Measurements from ENCODE around the gene PDE1A. TPM values are rescaled to one million over a fixed set of nuclear protein-coding genes. Genes with fewer than 3 reads are reported as not detected.

PDE1A gene
- total RNA-seq, 4 donors from 2014 or later, result 0.75 to 8.1 (median 3.8) TPM

GRCh38 chr2:182436252-182436651, 9.4 kb upstream of the PDE1A start:
- H3K4me3 ChIP-seq, result no peak overlapping the region
- no peak overlapping the region for H3K27ac ChIP-seq
- no peaks in the 10 kb centered on the region for H3K9me3 ChIP-seq
- TF ChIP-seq CTCF (IDR thresholded peaks at IDR 0.05), result no peak
- no peak for TF ChIP-seq EP300 (IDR thresholded peaks at IDR 0.05; ENCODE audit: low read depth)
- TF ChIP-seq POLR2AphosphoS5 (IDR thresholded peaks at IDR 0.05), result no peak
- 80 to 86% methylated on average over 1 of the region's 1 CpG for WGBS, 2 donors (ENCODE audit: low coverage in 1 of 2)
- intact Hi-C loops (cut with DNase I; ENCODE audit: low total_unique reads), result no loop called here
- no peaks in the 10 kb centered on the region for H3K27me3 ChIP-seq
- H3K36me3 ChIP-seq, result no peaks in the 10 kb centered on the region
- no peaks in the 10 kb centered on the region for H3K4me1 ChIP-seq
- in situ Hi-C loops (cut with MboI; ENCODE audit: low pct_ligation_motif_present in 1 of 4, low pct_unique_long_range_greater_than_20kb in 1 of 4, low sequenced_read_pairs in 3 of 4), result no loop called here
- no peak for DNase-seq

GRCh38 chr2:182435754-182436153, 8.9 kb upstream of the PDE1A start:
- in situ Hi-C loops (cut with MboI; ENCODE audit: low pct_ligation_motif_present in 1 of 4, low pct_unique_long_range_greater_than_20kb in 1 of 4, low sequenced_read_pairs in 3 of 4), result no loop called here
- no peaks in the 10 kb centered on the region for H3K36me3 ChIP-seq
- 58 to 86% methylated on average over 1 of the region's 1 CpG for WGBS, 2 donors (ENCODE audit: low coverage in 1 of 2)
- H3K27ac ChIP-seq, result no peak overlapping the region
- H3K9me3 ChIP-seq, result no peaks in the 10 kb centered on the region
- TF ChIP-seq EP300 (IDR thresholded peaks at IDR 0.05; ENCODE audit: low read depth) (no peak), CTCF (IDR thresholded peaks at IDR 0.05) (no peak), POLR2A (IDR thresholded peaks at IDR 0.05) (no peak)
- DNase-seq, result no peak
- H3K4me1 ChIP-seq, result no peaks in the 10 kb centered on the region
- intact Hi-C loops (cut with DNase I; ENCODE audit: low total_unique reads), result no loop called here
- H3K4me3 ChIP-seq, result no peak overlapping the region
- H3K27me3 ChIP-seq, result no peaks in the 10 kb centered on the region

- WGBS, 2 donors (ENCODE audit: low coverage in 1 of 2), result 94 to 100% methylated on average over 1 of the region's 1 CpG
Measured at GRCh38 chr2:182432051-182432450, 5.2 kb upstream of the PDE1A start.

GRCh38 chr2:182428476-182428875, 1.6 kb upstream of the PDE1A start:
- Histone ChIP-seq H3K4me1 (peaks cover 0 to 15% (median 0%) of the 10 kb centered on the region in 4 donors), H3K27me3 (no peaks in the 10 kb centered on the region), H3K27ac (no peak overlapping the region), H3K36me3 (no peaks in the 10 kb centered on the region), H3K9me3 (no peaks in the 10 kb centered on the region), H3K4me3 (no peak overlapping the region)
- intact Hi-C loops (cut with DNase I; ENCODE audit: low total_unique reads), result no loop called here
- in situ Hi-C loops (cut with MboI; ENCODE audit: low pct_ligation_motif_present in 1 of 4, low pct_unique_long_range_greater_than_20kb in 1 of 4, low sequenced_read_pairs in 3 of 4), result no loop called here
- TF ChIP-seq CTCF (IDR thresholded peaks at IDR 0.05) (no peak), POLR2AphosphoS5 (IDR thresholded peaks at IDR 0.05) (no peak), EP300 (IDR thresholded peaks at IDR 0.05; ENCODE audit: low read depth) (no peak), POLR2A (IDR thresholded peaks at IDR 0.05) (no peak)
- WGBS, 2 donors (ENCODE audit: low coverage in 1 of 2), result 80 to 89% methylated on average over 1 of the region's 1 CpG
- DNase-seq, result no peak

More at GRCh38 chr2:182432051-182432450, 5.2 kb upstream of the PDE1A start:
- Histone ChIP-seq H3K4me1 (peaks cover 0 to 13% (median 0%) of the 10 kb centered on the region in 4 donors), H3K27me3 (no peaks in the 10 kb centered on the region), H3K9me3 (no peaks in the 10 kb centered on the region), H3K27ac (no peak overlapping the region), H3K4me3 (no peak overlapping the region), H3K36me3 (no peaks in the 10 kb centered on the region)
- TF ChIP-seq POLR2A (IDR thresholded peaks at IDR 0.05) (no peak), POLR2AphosphoS5 (IDR thresholded peaks at IDR 0.05) (no peak), CTCF (IDR thresholded peaks at IDR 0.05) (no peak), EP300 (IDR thresholded peaks at IDR 0.05; ENCODE audit: low read depth) (no peak)
- intact Hi-C loops (cut with DNase I; ENCODE audit: low total_unique reads) (no loop called here), in situ Hi-C loops (cut with MboI; ENCODE audit: low pct_ligation_motif_present in 1 of 4, low pct_unique_long_range_greater_than_20kb in 1 of 4, low sequenced_read_pairs in 3 of 4) (no loop called here)
- DNase-seq, result no peak
